VCaP (cell line): ENCODE results near the gene TBCEL.

Source experiments
- H3K27ac ChIP-seq: fragments of 450-650 bp; 2 replicates; pipeline ENCODE4 v1.5.1; 2017
- CTCF ChIP-seq: fragments of 450-650 bp; conservative IDR thresholded peaks from 2 replicates; pipeline ENCODE4 v1.5.1; 2017; ENCODE audit warnings: mild to moderate bottlenecking, moderate library complexity

TBCEL gene

GRCh38 chr11:121039971-121040613 lies 16.2 kb downstream of the TBCEL start:
- peak overlapping the region; percentile 84 for H3K27ac ChIP-seq
- no peak for TF ChIP-seq CTCF

GRCh38 chr11:121040614-121041002 lies 16.7 kb downstream of the TBCEL start:
- H3K27ac ChIP-seq: peak overlapping the region; percentile 84

GRCh38 chr11:121041072-121041471 lies 17.2 kb downstream of the TBCEL start:
- no peak for TF ChIP-seq CTCF
- H3K27ac ChIP-seq: peak overlapping the region; percentile 84

More at GRCh38 chr11:121040614-121041002, 16.7 kb downstream of the TBCEL start:
- no peak for TF ChIP-seq CTCF

- TF ChIP-seq CTCF: no peak
- H3K27ac ChIP-seq: peak overlapping the region; percentile 84
Observed at GRCh38 chr11:121042296-121042695, 18.4 kb downstream of the TBCEL start.

- H3K27ac ChIP-seq: peak overlapping the region; percentile 69
Observed at GRCh38 chr11:121047926-121048325, 24.0 kb downstream of the TBCEL start.

GRCh38 chr11:121048464-121049233 lies 24.7 kb downstream of the TBCEL start:
- peak overlapping the region; percentile 69 for H3K27ac ChIP-seq
- TF ChIP-seq CTCF: no peak

More at GRCh38 chr11:121047926-121048325, 24.0 kb downstream of the TBCEL start:
- TF ChIP-seq CTCF: no peak

- no peak overlapping the region for H3K27ac ChIP-seq
- no peak for TF ChIP-seq CTCF
Observed at GRCh38 chr11:121053244-121053643, 29.3 kb downstream of the TBCEL start.
